Stomach (tissue), 9 donors: Measurements from ENCODE around the gene MSI2. TPM values are rescaled to one million over a fixed set of nuclear protein-coding genes. Genes with fewer than 3 reads are reported as not detected.
A peak's percentile ranks its signal among the peaks of the same experiment; 100 is the strongest.

Source experiments
- DNase-seq, 2 donors: peaks; one replicate each; pipeline versions ENCODE4 v3.0.0 to v3.0.0-alpha.2; 2013 to 2019
- H3K27ac ChIP-seq, 5 donors: fragments of 200-600 bp in 4 of 5; sonication (generic) in 4 of 5; one replicate each; pipeline ENCODE4 v1.5.1; 2013 to 2019; ENCODE audit warnings: mild to moderate bottlenecking in 1 of 5, moderate library complexity in 1 of 5
- H3K27me3 ChIP-seq, 3 donors: fragments of 200-600 bp; sonication (generic); one replicate each; pipeline ENCODE4 v1.5.1; 2017 to 2019; ENCODE audit warnings: mixed run types in 1 of 3
- H3K36me3 ChIP-seq, 4 donors: fragments of 200-600 bp; sonication (generic); 1 replicate in 3 of 4; 2 replicates in 1 of 4; pipeline ENCODE4 v1.5.1; 2016 to 2019
- H3K4me1 ChIP-seq, 4 donors: fragments of 200-600 bp; sonication (generic); one replicate each; pipeline ENCODE4 v1.5.1; 2016 to 2019
- H3K4me3 ChIP-seq, 4 donors: fragments of 200-600 bp; sonication (generic) in 3 of 4; one replicate each; pipeline ENCODE4 v1.5.1; 2016 to 2019; ENCODE audit warnings: mild to moderate bottlenecking in 1 of 4
- H3K9me3 ChIP-seq, 4 donors: fragments of 200-600 bp; sonication (generic); one replicate each; pipeline ENCODE4 v1.5.1; 2016 to 2019
- CTCF ChIP-seq, 7 experiments: fragments of 450-650 bp in 4 of 7; fragments of 200-600 bp in 3 of 7; sonication (generic) in 3 of 7; IDR thresholded peaks; one replicate each; pipeline ENCODE4 v1.5.1; 2016 to 2019; ENCODE audit warnings: antibody characterized with exemption in 7 of 7, control low read depth in 2 of 7, mild to moderate bottlenecking in 1 of 7
- EP300 ChIP-seq: sonication (generic); formaldehyde crosslinking; IDR thresholded peaks from one replicate; pipeline ENCODE4 v1.6.1; 2017; ENCODE audit warnings: antibody characterized with exemption
- POLR2A ChIP-seq, 4 donors: fragments of 450-650 bp; IDR thresholded peaks; one replicate each; pipeline ENCODE4 v1.6.1; 2016; ENCODE audit warnings: antibody characterized with exemption in 4 of 4, control low read depth in 2 of 4, mild to moderate bottlenecking in 1 of 4, moderate library complexity in 1 of 4
- POLR2AphosphoS5 ChIP-seq, 3 donors: sonication (generic); formaldehyde crosslinking; IDR thresholded peaks; one replicate each; pipeline ENCODE4 v1.6.1; 2016; ENCODE audit warnings: antibody characterized with exemption in 3 of 3
- WGBS, 5 donors: extraction: QIAGEN DNeasy Blood & Tissue Kit in 3 of 5; methylation state at CpG; one replicate each; pipeline versions ENCODE4 v1.1.5 to v1.1.7; 2013 to 2018; 5-methylcytosine and 5-hydroxymethylcytosine counted together
- intact Hi-C: fragments of 100-400 bp; cut with DNase I; formaldehyde crosslinking; loops from one replicate; pipeline ENCODE4 v1.15.1; 2023; ENCODE audit warnings: low total_unique reads
- polyA plus RNA-seq, 3 donors: library from polyadenylated mRNA; stranded (reverse); fragments of 200-250 nt; gene quantifications; one replicate each; pipeline ENCODE4 v1.2.3, GENCODE V29; 2013
- total RNA-seq, 5 donors: library from RNA; depleted of rRNA; stranded (reverse); fragments of >200 nt; gene quantifications; one replicate each; pipeline versions ENCODE4 v1.1.0 to v1.2.3, GENCODE V29; 2014 to 2016
- donor health status: healthy with polysubstance abuse.
- donor health status: Bipolar disorder and iron deficiency.
- donor health status: healthy.

Gene MSI2
- total and polyA plus RNA-seq, 8 donors = 8.3 to 72.4 (median 22.9) TPM

- WGBS, 5 donors = 28 to 62% (median 30%) methylated on average over 2 of the region's 2 CpGs
Observed at GRCh38 chr17:57412520-57413096, 156.3 kb downstream of the MSI2 start.

GRCh38 chr17:57413848-57414651 is 157.7 kb downstream of the MSI2 start:
- peak in 1 of 2 donors; percentile 44 for DNase-seq
- no peaks in the 10 kb centered on the region for H3K36me3 ChIP-seq
- H3K27ac ChIP-seq = peak overlapping the region in 2 of 5 donors; percentile 18 to 44
- no peak overlapping the region for H3K4me3 ChIP-seq
- TF ChIP-seq POLR2A (IDR thresholded peaks at IDR 0.05) = no peak
- TF ChIP-seq CTCF (IDR thresholded peaks at IDR 0.05) = no peak
- TF ChIP-seq EP300 = no peak
- no peak for TF ChIP-seq POLR2AphosphoS5 (IDR thresholded peaks at IDR 0.05)
- peaks cover 0 to 23% (median 4%) of the 10 kb centered on the region in 4 donors for H3K4me1 ChIP-seq
- H3K27me3 ChIP-seq = no peaks in the 10 kb centered on the region
- no peaks in the 10 kb centered on the region for H3K9me3 ChIP-seq
- 77 to 83% (median 81%) methylated on average over 9 of the region's 9 CpGs for WGBS, 5 donors
- intact Hi-C loops = no loop called here

More at GRCh38 chr17:57412520-57413096, 156.3 kb downstream of the MSI2 start:
- intact Hi-C loops = no loop called here
- no peaks in the 10 kb centered on the region for H3K9me3 ChIP-seq
- H3K27me3 ChIP-seq = no peaks in the 10 kb centered on the region
- TF ChIP-seq POLR2AphosphoS5 (IDR thresholded peaks at IDR 0.05) (no peak), CTCF (IDR thresholded peaks at IDR 0.05) (no peak), EP300 (no peak), POLR2A (IDR thresholded peaks at IDR 0.05) (no peak)
- peaks cover 5 to 37% (median 11%) of the 10 kb centered on the region in 4 donors for H3K4me1 ChIP-seq
- DNase-seq = no peak
- H3K36me3 ChIP-seq = no peaks in the 10 kb centered on the region
- H3K4me3 ChIP-seq = no peak overlapping the region
- no peak overlapping the region for H3K27ac ChIP-seq

GRCh38 chr17:57415751-57416207 is 159.5 kb downstream of the MSI2 start:
- no peak overlapping the region for H3K4me3 ChIP-seq
- DNase-seq = peak in 1 of 2 donors; percentile 75
- TF ChIP-seq CTCF (IDR thresholded peaks at IDR 0.05) (no peak), POLR2AphosphoS5 (IDR thresholded peaks at IDR 0.05) (no peak), POLR2A (IDR thresholded peaks at IDR 0.05) (no peak), EP300 (no peak)
- intact Hi-C loops = no loop called here
- H3K27ac ChIP-seq = no peak overlapping the region
- no peaks in the 10 kb centered on the region for H3K27me3 ChIP-seq
- H3K9me3 ChIP-seq = no peaks in the 10 kb centered on the region
- WGBS, 5 donors = 65 to 79% (median 74%) methylated on average over 3 of the region's 3 CpGs
- no peaks in the 10 kb centered on the region for H3K36me3 ChIP-seq
- peaks cover 0 to 23% (median 4%) of the 10 kb centered on the region in 4 donors for H3K4me1 ChIP-seq

- intact Hi-C loops = no loop called here
- Histone ChIP-seq H3K27me3 (no peaks in the 10 kb centered on the region), H3K4me3 (no peak overlapping the region), H3K27ac (no peak overlapping the region), H3K36me3 (no peaks in the 10 kb centered on the region), H3K4me1 (peaks cover 5 to 29% (median 9%) of the 10 kb centered on the region in 4 donors), H3K9me3 (no peaks in the 10 kb centered on the region)
- DNase-seq = no peak
- WGBS, 5 donors = 87 to 99% (median 96%) methylated on average over 7 of the region's 7 CpGs
- TF ChIP-seq CTCF (IDR thresholded peaks at IDR 0.05) (no peak), POLR2A (IDR thresholded peaks at IDR 0.05) (no peak), POLR2AphosphoS5 (IDR thresholded peaks at IDR 0.05) (no peak), EP300 (no peak)
Observed at GRCh38 chr17:57416369-57416768, 160.0 kb downstream of the MSI2 start.
